GM21381 (cell line): ENCODE results near the gene MAP4K4.

Experiments used
- ATAC-seq: cut with Tn5 transposase; IDR thresholded peaks from one replicate; pipeline ENCODE4 v1.9.1; 2021; ENCODE audit warnings: mild to moderate bottlenecking, moderate library complexity; ENCODE audit not compliant: unreplicated experiment

MAP4K4 gene

GRCh38 chr2:101860782-101861181 is 163.3 kb downstream of the MAP4K4 start:
- no peak for ATAC-seq

DNA sequence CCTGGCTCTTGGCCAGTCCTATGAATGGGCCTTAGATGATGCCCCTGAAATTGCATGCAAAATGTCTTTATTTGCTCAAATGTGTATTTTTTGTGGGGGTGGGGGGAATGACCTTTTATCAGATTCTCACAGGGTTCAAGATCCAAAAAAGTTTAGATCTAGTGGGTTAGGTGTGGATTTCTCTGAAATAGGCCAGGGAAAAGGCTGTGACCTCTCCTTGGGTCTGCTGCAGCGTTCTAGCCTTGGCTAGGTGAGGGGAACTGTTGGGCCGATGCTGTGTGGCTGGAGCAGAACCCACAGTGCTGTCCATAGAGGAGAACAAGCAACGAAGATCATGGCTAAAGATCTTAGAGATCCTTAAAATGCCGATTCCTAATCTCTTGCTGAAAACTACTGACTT is 163.9 kb downstream of the MAP4K4 start:
- no peak for ATAC-seq

GRCh38 chr2:101863534-101863933 is 166.0 kb downstream of the MAP4K4 start:
- ATAC-seq = no peak

DNA sequence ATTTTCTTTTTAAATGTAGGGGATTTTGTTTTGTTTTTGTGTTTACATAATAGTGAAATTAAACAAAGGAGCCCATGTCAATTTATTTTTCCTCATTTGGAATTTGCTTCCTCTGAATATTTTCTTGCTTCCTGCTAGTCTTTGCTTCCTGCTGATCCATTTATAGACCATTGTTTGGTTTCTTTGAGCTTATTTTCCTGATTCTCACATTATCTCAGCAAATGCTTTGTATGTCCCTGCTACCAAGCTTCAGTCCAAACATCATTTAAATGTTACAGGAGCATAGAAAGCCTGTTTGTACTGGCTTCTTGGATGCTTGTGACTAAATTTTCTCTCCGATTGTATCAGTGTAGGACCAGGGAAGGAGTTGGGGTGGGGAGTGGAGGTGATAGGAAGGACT is 166.9 kb downstream of the MAP4K4 start:
- no peak for ATAC-seq

- no peak for ATAC-seq
These were observed 171.0 kb downstream of the MAP4K4 start for GRCh38 chr2:101868525-101868924.

- no peak for ATAC-seq
These were observed 172.0 kb downstream of the MAP4K4 start for GRCh38 chr2:101869527-101869926.

DNA sequence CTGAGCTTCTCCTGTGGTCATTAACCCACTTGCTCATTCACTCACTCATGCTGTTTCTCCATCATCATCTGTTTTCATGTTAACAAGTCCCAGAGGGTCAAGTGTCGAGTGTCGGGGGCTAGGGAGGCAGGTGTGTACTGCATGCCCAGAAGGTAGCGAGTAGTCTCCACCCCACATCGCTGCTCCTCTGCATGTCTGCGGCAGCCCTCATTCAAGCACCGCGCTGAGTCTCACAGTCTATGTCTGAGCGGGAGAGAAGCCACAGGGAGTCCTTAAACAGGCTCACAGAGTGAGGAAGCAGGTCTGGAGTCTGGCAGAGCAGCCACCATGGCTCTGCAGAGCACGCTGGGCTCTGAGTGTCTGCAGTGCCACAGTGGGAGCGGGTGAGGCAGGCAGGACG is 172.9 kb downstream of the MAP4K4 start:
- ATAC-seq = no peak

DNA sequence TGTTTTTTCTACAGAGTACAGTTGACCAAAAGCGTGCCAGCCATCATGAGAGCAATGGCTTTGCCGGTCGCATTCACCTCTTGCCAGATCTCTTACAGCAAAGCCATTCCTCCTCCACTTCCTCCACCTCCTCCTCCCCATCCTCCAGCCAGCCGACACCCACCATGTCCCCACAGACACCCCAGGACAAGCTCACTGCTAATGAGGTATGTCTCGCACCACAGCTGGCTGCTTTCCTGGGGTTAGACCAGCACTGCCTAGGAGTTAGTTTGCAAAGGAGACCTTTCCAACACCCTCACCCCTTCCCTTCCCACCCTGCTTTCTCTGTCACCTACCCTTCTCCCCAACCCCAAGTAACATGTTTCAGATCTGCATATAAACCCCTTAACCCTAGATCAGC is 174.0 kb downstream of the MAP4K4 start:
- ATAC-seq = no peak

GRCh38 chr2:101872480-101872879 is 175.0 kb downstream of the MAP4K4 start:
- no peak for ATAC-seq

GRCh38 chr2:101873543-101873942 is 176.0 kb downstream of the MAP4K4 start:
- no peak for ATAC-seq

GRCh38 chr2:101874069-101874468 is 176.6 kb downstream of the MAP4K4 start:
- ATAC-seq = no peak

DNA sequence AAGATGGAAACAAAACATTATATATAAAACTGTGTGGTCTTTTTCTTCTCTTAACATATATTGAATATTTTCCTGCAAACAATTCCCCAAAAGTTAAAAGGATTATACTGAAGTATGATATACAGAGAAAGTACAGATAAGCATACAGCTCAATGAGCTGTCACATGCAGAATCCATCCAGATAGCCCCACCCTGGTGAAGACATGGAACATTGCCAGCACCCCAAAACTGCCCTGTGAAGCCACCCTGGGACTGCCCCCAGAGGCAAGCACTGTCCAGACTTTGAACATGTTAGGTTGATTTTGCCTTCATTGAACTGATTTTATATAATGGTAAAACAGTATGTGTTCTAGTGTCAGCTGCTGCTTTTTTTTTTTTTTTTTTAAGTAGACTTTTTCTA is 182.0 kb downstream of the MAP4K4 start:
- no peak for ATAC-seq

DNA sequence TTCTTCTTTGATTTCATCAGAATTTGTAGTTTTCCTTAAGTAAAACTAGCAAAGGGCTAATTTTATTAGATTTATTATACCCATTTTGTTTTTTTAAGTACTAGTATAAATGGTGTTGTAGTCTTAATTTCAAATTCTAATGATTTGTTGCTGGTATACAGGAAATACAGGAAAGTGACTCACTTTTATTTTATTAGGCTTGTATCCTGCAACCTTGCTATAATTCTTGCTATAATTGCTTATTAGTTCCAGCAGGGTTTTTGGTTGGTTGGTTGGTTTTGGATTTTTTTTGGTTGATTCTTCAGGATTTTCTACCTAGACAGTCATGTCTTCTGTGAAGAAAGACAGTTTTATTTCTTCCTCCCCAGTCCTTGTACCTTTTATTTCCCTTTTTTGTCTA is 183.6 kb downstream of the MAP4K4 start:
- no peak for ATAC-seq

GRCh38 chr2:101882769-101883307 is 185.3 kb downstream of the MAP4K4 start:
- ATAC-seq = no peak

GRCh38 chr2:101883860-101884259 is 186.4 kb downstream of the MAP4K4 start:
- ATAC-seq = peak; percentile 62

- ATAC-seq = no peak
These were observed 186.9 kb downstream of the MAP4K4 start for GRCh38 chr2:101884423-101884822.

DNA sequence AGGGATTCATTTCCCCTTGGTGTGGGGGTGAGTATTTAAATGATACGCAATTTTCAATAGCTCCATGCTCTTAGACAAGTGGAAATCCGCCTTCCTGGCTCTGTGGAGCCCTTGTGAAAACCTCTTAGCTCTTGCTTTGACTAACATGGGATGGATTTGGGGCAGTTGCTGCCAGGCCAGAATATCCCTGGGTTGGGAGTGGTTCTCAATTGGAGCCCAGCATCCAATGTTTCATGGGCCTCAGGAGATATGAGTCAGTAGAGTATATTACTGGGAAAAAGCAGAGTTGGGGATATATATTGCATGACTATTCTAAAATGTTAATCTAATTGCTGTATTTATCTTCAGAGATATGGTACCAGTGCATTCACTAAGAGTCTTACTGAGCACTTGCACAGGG is 189.8 kb downstream of the MAP4K4 start:
- ATAC-seq = no peak

DNA sequence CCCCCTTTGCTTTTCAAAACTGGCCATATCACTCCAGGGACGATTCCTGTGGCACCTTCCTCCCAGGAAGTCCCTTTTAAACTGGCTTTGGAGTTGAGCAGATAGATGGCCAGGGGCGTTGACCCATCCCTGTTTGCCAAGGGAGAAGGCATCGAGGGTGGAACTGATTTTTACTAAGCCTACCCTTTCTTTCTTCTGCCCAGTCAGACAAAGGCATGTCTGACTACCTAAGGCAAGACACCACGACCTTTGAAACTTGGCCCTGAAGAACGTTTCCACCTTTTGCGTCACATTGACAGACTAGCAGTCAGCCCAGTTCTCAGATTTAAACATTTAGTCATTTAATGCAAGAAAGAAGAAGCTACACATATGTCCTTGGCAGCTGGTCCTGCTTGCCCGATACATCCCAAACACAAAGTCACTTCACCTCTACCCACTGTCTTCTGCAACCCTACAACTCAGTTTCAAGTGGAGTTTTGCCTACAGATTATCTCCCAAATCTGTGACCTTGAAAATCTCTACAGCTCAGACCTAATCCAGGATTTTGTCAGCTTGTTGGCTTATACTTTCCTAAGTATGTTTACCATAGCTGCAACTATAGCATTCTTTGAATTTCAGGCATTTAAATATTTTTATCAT is 192.1 kb downstream of the MAP4K4 start:
- no peak for ATAC-seq

DNA sequence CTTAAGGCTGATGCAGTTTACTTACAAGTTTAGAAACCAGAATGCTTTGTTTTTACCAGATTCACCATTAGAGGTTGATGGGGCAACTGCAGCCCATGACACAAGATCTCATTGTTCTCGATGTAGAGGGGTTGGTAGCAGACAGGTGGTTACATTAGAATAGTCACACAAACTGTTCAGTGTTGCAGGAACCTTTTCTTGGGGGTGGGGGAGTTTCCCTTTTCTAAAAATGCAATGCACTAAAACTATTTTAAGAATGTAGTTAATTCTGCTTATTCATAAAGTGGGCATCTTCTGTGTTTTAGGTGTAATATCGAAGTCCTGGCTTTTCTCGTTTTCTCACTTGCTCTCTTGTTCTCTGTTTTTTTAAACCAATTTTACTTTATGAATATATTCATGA is 194.9 kb downstream of the MAP4K4 start:
- ATAC-seq = no peak

- ATAC-seq = no peak
These were observed 196.3 kb downstream of the MAP4K4 start for GRCh38 chr2:101893681-101894381.

GRCh38 chr2:101895039-101895438 is 197.5 kb downstream of the MAP4K4 start:
- no peak for ATAC-seq

DNA sequence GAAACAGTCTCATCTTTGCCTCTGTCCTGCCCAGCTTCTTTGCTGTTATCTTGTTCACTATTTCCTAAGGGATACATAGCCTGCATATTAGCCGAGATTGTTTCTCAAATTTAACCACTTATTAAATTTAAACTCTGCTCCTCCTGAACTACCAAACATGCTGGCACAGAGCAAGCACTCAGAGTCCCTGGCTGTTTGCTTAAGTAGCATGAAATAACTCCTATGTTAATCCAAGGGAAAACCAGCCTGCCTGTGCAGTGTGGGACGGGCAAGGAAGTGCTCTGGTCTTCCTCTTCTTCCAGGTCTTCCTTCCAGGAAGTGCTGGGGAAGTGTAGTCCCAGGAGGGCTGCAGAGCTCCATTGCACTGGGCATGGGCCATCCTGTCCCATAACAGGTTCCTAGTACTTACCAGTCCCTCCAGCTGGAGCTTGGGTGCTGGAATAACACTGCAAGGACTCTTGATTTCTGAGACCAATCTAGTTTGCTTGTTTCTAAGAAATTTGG is 198.4 kb downstream of the MAP4K4 start:
- ATAC-seq = no peak
